H1 (cell line): Measurements from ENCODE around the gene SSRP1. TPM values are rescaled to one million over a fixed set of nuclear protein-coding genes. Genes with fewer than 3 reads are reported as not detected.

Experiments used
- CTCF ChIA-PET: fragments of 300-600 bp; sonication (Branson Sonifier 250); formaldehyde crosslinking; loops from one replicate; lab custom pipeline; 2021; ENCODE audit not compliant: partially characterized antibody; lab: Charles Lee
- POLR2A ChIA-PET: fragments of 300-600 bp; sonication (Branson Sonifier 250); formaldehyde crosslinking; loops from one replicate; lab custom pipeline; 2021; ENCODE audit warnings: inconsistent platforms; ENCODE audit not compliant: partially characterized antibody; lab: Charles Lee
- DNase-seq, 2 experiments: peaks; one replicate each; pipeline versions ENCODE4 v3.0.0 to v3.0.0-alpha.2; 2010 to 2022; ENCODE audit warnings: low spot score in 2 of 2, low read depth in 1 of 2, mixed read lengths in 1 of 2
- FAIRE-seq: peaks from 2 replicates; lab custom pipeline; 2011; peaks lifted over from hg19 to GRCh38; lab: Jason Lieb, UNC
- H2AFZ ChIP-seq: 2 replicates; pipeline ENCODE4 v1.8.1; 2012; ENCODE audit warnings: low read length, inconsistent platforms
- H2AK5ac ChIP-seq: 2 replicates; pipeline ENCODE4 v1.6.1; 2013; ENCODE audit warnings: low read depth, low read length
- H2BK120ac ChIP-seq: replicated peaks from 2 replicates; pipeline ENCODE3; 2013; ENCODE audit warnings: low read depth, low read length, inconsistent platforms
- H2BK12ac ChIP-seq: 2 replicates; pipeline ENCODE4 v1.6.1; 2013; ENCODE audit warnings: low read depth, low read length
- H2BK15ac ChIP-seq: 2 replicates; pipeline ENCODE4 v1.6.1; 2013; ENCODE audit warnings: low read length
- H2BK20ac ChIP-seq: 2 replicates; pipeline ENCODE4 v1.6.1; 2013; ENCODE audit warnings: low read length
- H2BK5ac ChIP-seq: 2 replicates; pipeline ENCODE4 v1.6.1; 2013; ENCODE audit warnings: low read depth, low read length
- H3K14ac ChIP-seq: 2 replicates; pipeline ENCODE4 v1.6.1; 2013; ENCODE audit warnings: inconsistent platforms; ENCODE audit not compliant: insufficient read length
- H3K18ac ChIP-seq: 2 replicates; pipeline ENCODE4 v1.6.1; 2013; ENCODE audit warnings: low read length; ENCODE audit errors: extremely low read depth
- H3K23ac ChIP-seq: 2 replicates; pipeline ENCODE4 v1.6.1; 2013; ENCODE audit warnings: inconsistent platforms; ENCODE audit not compliant: insufficient read length
- H3K23me2 ChIP-seq: 2 replicates; pipeline ENCODE4 v1.6.1; 2013; ENCODE audit warnings: low read depth, low read length
- H3K27ac ChIP-seq: 2 replicates; pipeline ENCODE4 v1.6.1; 2011; ENCODE audit warnings: low read depth, low read length, inconsistent platforms
- H3K27me3 ChIP-seq, 4 experiments: replicated peaks in 1 of 4; 1 replicate in 1 of 4; 2 replicates in 3 of 4; pipeline versions ENCODE4 v1.6.1 to v1.8.1; 2011 to 2013; ENCODE audit warnings: low read length in 3 of 4, mild to moderate bottlenecking in 3 of 4, inconsistent platforms in 2 of 4, mixed read lengths in 2 of 4, moderate library complexity in 1 of 4; ENCODE audit not compliant: control insufficient read depth in 3 of 4, insufficient read depth in 3 of 4; ENCODE audit errors: extremely low read depth in 1 of 4
- H3K36me3 ChIP-seq, 4 experiments: 2 replicates each; pipeline versions ENCODE4 v1.6.1 to v1.8.1; 2011 to 2013; ENCODE audit warnings: mild to moderate bottlenecking in 4 of 4, low read length in 3 of 4, moderate library complexity in 2 of 4, control low read depth in 1 of 4, inconsistent platforms in 1 of 4; ENCODE audit not compliant: insufficient read depth in 4 of 4, control insufficient read depth in 2 of 4
- H3K4ac ChIP-seq: replicated peaks from 2 replicates; pipeline ENCODE3; 2013; ENCODE audit warnings: low read length, low read depth, mixed read lengths, inconsistent platforms; ENCODE audit not compliant: insufficient read length
- H3K4me1 ChIP-seq, 4 experiments: replicated peaks in 1 of 4; 1 replicate in 1 of 4; 2 replicates in 3 of 4; pipeline versions ENCODE4 v1.6.1 to v1.8.1; 2011 to 2013; ENCODE audit warnings: low read length in 3 of 4, inconsistent platforms in 2 of 4, mixed read lengths in 1 of 4; ENCODE audit not compliant: insufficient read depth in 4 of 4, control insufficient read depth in 3 of 4
- H3K4me2 ChIP-seq, 2 experiments: 2 replicates each; pipeline versions ENCODE4 v1.6.1 to v1.8.1; 2011 to 2013; ENCODE audit warnings: low read depth in 2 of 2, low read length in 2 of 2, control low read depth in 1 of 2, inconsistent platforms in 1 of 2, mild to moderate bottlenecking in 1 of 2; ENCODE audit not compliant: insufficient read depth in 1 of 2
- H3K4me3 ChIP-seq, 4 experiments: fragments of 200-600, 300-600 bp in 1 of 4; sonication (generic), shearing (Covaris generic), sonication (Bioruptor Twin) in 1 of 4; 2 replicates each; pipeline versions ENCODE4 v1.5.1 to v1.8.1; 2011 to 2016; ENCODE audit warnings: low read length in 4 of 4, low read depth in 3 of 4, control low read depth in 2 of 4, inconsistent platforms in 2 of 4, mild to moderate bottlenecking in 2 of 4, mixed read lengths in 1 of 4, moderate library complexity in 1 of 4; ENCODE audit not compliant: insufficient read depth in 2 of 4; ENCODE audit errors: extremely low read depth in 1 of 4
- H3K56ac ChIP-seq: replicated peaks from 2 replicates; pipeline ENCODE3; 2013; ENCODE audit warnings: low read depth, mild to moderate bottlenecking, mixed read lengths, low read length, inconsistent platforms; ENCODE audit not compliant: insufficient read length
- H3K79me1 ChIP-seq: 2 replicates; pipeline ENCODE4 v1.6.1; 2013; ENCODE audit warnings: low read depth, low read length, control low read depth
- H3K79me2 ChIP-seq, 2 experiments: 2 replicates each; pipeline versions ENCODE4 v1.6.1 to v1.8.1; 2012 to 2013; ENCODE audit warnings: low read length in 2 of 2, mild to moderate bottlenecking in 2 of 2, inconsistent platforms in 1 of 2; ENCODE audit not compliant: insufficient read depth in 2 of 2, control insufficient read depth in 1 of 2
- H3K9ac ChIP-seq, 4 experiments: replicated peaks in 1 of 4; 1 replicate in 1 of 4; 2 replicates in 3 of 4; pipeline versions ENCODE4 v1.6.1 to v1.8.1; 2011 to 2013; ENCODE audit warnings: low read depth in 3 of 4, low read length in 3 of 4, control low read depth in 2 of 4, mild to moderate bottlenecking in 2 of 4, moderate library complexity in 2 of 4, inconsistent platforms in 1 of 4; ENCODE audit errors: extremely low read depth in 1 of 4
- H3K9me3 ChIP-seq, 2 experiments: 2 replicates each; pipeline versions ENCODE4 v1.6.1 to v1.8.1; 2012 to 2013; ENCODE audit warnings: mild to moderate bottlenecking in 2 of 2, moderate library complexity in 2 of 2, control low read depth in 1 of 2, inconsistent platforms in 1 of 2, low read depth in 1 of 2, low read length in 1 of 2, mixed read lengths in 1 of 2; ENCODE audit not compliant: insufficient read depth in 2 of 2
- H4K20me1 ChIP-seq, 2 experiments: replicated peaks in 1 of 2; 2 replicates each; pipeline versions ENCODE3 to v1.8.1; 2011 to 2013; ENCODE audit warnings: inconsistent platforms in 2 of 2, low read length in 2 of 2, mild to moderate bottlenecking in 1 of 2; ENCODE audit not compliant: insufficient read depth in 2 of 2, control insufficient read depth in 1 of 2
- H4K5ac ChIP-seq: 2 replicates; pipeline ENCODE4 v1.6.1; 2013; ENCODE audit warnings: low read length, low read depth, mixed read lengths, inconsistent platforms; ENCODE audit not compliant: insufficient read length
- H4K8ac ChIP-seq: 2 replicates; pipeline ENCODE4 v1.8.0; 2013; ENCODE audit warnings: mild to moderate bottlenecking, moderate library complexity, low read length, inconsistent platforms; ENCODE audit not compliant: insufficient read depth; ENCODE audit errors: extremely low read depth
- H4K91ac ChIP-seq: replicated peaks from 2 replicates; pipeline ENCODE3; 2013; ENCODE audit warnings: low read length, mixed read lengths, inconsistent platforms; ENCODE audit not compliant: insufficient read length
- CHD1 ChIP-seq: IDR thresholded peaks from 2 replicates; pipeline ENCODE4 v1.6.1; 2012; ENCODE audit warnings: low read depth, low read length, improper control_type of control experiment
- ZNF274 ChIP-seq: IDR thresholded peaks from 2 replicates; pipeline ENCODE4 v1.7.0; 2012; ENCODE audit warnings: low read length, borderline replicate concordance; ENCODE audit errors: extremely low read depth
- WGBS, 2 experiments: shearing (Covaris generic) in 1 of 2; methylation state at CpG; one replicate each; pipeline versions ENCODE4 v1.1.6 to v1.1.7; 2013 to 2015; ENCODE audit warnings: low lambda C conversion rate in 2 of 2, mixed read lengths in 2 of 2, inconsistent platforms in 1 of 2, low coverage in 1 of 2, missing lambda C conversion rate in 1 of 2; ENCODE audit not compliant: insufficient replicate concordance in 2 of 2, insufficient coverage in 1 of 2, insufficient read length in 1 of 2; ENCODE audit errors: extremely low coverage in 1 of 2, missing lambda C conversion rate in 1 of 2; 5-methylcytosine and 5-hydroxymethylcytosine counted together
- polyA plus RNA-seq, 7 experiments: library from polyadenylated mRNA; depleted of rRNA in 3 of 7; stranded (reverse) in 5 of 7; unstranded in 2 of 7; fragments of >200 nt in 5 of 7; fragments of 200-250 nt in 2 of 7; gene quantifications; 1 replicate in 5 of 7; 2 replicates in 1 of 7; 4 replicates in 1 of 7; pipeline versions ENCODE4 v1.2.1 to v1.2.3, GENCODE V29; 2011 to 2013; ENCODE audit warnings: missing spikeins in 2 of 7, mixed read lengths in 2 of 7
- total RNA-seq: library from RNA; stranded (reverse); fragmentation: NEBNext Ultra II Directional; extraction: Animal tissue kit (Norgen Biotek cat#: 25700); gene quantifications from 2 replicates; pipeline ENCODE4 v1.2.1, GENCODE V29; 2021

SSRP1 gene
- total and polyA plus RNA-seq, 2 of the 8 experiments (the other 6 are each of a cell fraction or from before 2014, with no cell fraction given): 259 to 281 TPM

DNA sequence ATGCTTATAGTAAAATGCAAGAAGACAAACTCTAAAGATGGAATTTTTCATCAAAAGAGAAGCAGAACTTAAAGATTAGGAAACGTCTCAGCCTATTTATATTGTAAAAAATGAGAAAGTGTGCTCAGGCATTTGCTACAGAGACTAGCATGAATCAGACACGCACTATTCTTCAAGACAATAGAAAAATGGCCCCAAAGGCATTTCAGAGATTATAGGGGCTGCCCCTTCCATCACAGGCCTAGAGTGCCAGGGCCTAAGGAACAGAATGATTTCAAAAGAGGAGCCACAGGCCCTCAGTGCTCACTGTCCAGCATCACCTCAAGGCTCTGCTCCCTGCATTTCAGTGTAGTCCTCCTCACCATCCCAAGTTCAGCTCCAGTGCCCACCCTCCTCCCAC lies 38.5 kb downstream of the SSRP1 start:
- Histone ChIP-seq H2BK15ac (no peak overlapping the region), H3K27ac (no peak overlapping the region), H4K20me1 (peaks cover 0 to 2% of the 10 kb centered on the region in 2 experiments), H3K79me1 (no peaks in the 10 kb centered on the region), H2BK120ac (no peak overlapping the region), H3K56ac (no peak overlapping the region), H4K91ac (no peak overlapping the region), H2BK5ac (no peak overlapping the region), H3K9me3 (peaks cover 5 to 6% of the 10 kb centered on the region in 2 experiments; a peak in 3 of 4 replicates), H3K4me1 (peaks cover 0 to 5% (median 2%) of the 10 kb centered on the region in 4 experiments; a peak in 2 of 7 replicates), H3K27me3 (no peaks in the 10 kb centered on the region), H3K36me3 (peaks cover 23 to 41% (median 37%) of the 10 kb centered on the region in 4 experiments), H4K5ac (no peak overlapping the region), H3K14ac (no peak overlapping the region), H4K8ac (no peak overlapping the region), H2BK20ac (no peak overlapping the region), H3K23me2 (no peaks in the 10 kb centered on the region), H2AK5ac (no peak overlapping the region), H3K79me2 (no peaks in the 10 kb centered on the region), H2AFZ (no peak overlapping the region), H2BK12ac (no peak overlapping the region), H3K18ac (no peak overlapping the region), H3K23ac (no peak overlapping the region), H3K4me3 (no peak overlapping the region), H3K4ac (no peak overlapping the region), H3K4me2 (no peak overlapping the region), H3K9ac (no peak overlapping the region)
- FAIRE-seq (no peak), DNase-seq (no peak)
- POLR2A ChIA-PET: interaction anchor here (0.7 to 39.4 kb wide), 2 partner anchors 27 to 325 kb away, joined by 3 to 1279 read pairs; partner anchors contain the start of genes P2RX3, SSRP1 and TNKS1BP1
- CTCF ChIA-PET: no interaction called here
- TF ChIP-seq CHD1: no peak
- TF ChIP-seq ZNF274: no peak
- WGBS, 2 experiments: 84% methylated on average over 2 of the region's 2 CpGs; no CpG with 5 or more reads in 1 of the 2 experiments
